ENCODE results near the gene ABCD1.

Gene ABCD1

GRCh38 chrX:153793291-153793690, 68.6 kb downstream of the ABCD1 start:
- DNase-seq (ENCODE audit: low spot score): no peak

All from HuH-7.5 (cell line).